ENCODE results near the gene CFI. TPM values are rescaled to one million over a fixed set of nuclear protein-coding genes. Genes with fewer than 3 reads are reported as not detected.

The CFI gene
- total RNA-seq, 2 donors from 2014 or later: 4.9 to 28.0 TPM

DNA sequence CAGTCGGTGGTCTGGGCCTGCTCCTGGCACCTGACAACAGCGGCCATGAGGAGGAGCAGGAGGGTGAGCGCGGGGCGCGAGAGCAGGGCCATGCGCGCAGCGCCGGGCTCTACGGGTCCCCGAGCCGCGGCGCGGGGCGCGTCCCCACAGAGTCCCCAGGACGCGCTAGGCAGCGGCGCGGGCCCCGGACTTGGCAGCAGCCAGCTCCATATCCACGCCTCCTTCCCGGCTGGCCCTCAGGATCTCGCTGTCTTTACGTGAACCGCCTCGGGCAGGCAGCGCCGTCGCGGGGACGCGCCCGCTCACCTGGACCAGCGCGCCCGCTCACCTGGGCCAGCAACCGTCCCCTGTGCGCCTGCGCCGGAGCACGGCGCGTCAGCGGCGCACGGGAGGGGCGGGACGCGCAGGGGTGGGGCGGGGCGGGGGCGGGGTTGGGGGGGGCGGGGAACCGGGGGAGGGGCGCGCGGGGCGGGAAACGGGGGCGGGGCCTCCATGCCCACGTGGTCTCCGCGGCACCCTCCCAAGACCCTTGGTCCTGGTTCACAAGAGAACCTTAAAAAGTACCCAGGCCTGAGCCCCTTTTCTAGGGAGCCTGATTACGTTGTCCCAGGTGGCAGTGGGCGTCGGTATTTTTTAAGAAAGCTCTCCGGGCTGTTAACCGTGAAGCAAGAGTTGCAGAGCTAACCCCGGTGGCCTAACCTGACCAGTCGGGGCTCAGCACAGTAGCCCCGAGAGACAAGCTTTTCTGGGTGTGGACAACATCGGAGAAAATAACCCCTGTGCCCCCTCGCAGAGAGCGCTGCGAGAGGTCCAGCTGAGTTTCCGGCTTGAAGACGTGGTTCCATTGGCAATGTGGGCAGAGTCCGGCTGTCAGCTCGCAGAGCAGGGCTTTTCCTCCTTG lies 71.8 kb downstream of the CFI start, which contains the start of gene PLA2G12A:
PLA2G12A (minus strand) TSS at position 353 of the 901 bp plus-strand sequence; CDS start at position 92, 261 bp downstream.
- peak within 1 kb of the TSS; percentile 87 for H3K27ac ChIP-seq
- no peaks in the 10 kb centered on the region for H3K27me3 ChIP-seq (replicated peaks; ENCODE audit: insufficient read depth)
- H3K4me1 ChIP-seq (replicated peaks): peaks cover 6% of the 10 kb centered on the region
- H3K4me3 ChIP-seq: peak within 1 kb of the TSS; percentile 71 to 75
- DNase-seq (ENCODE audit: low spot score): peak; percentile 91
- TF ChIP-seq, protein P1, sequence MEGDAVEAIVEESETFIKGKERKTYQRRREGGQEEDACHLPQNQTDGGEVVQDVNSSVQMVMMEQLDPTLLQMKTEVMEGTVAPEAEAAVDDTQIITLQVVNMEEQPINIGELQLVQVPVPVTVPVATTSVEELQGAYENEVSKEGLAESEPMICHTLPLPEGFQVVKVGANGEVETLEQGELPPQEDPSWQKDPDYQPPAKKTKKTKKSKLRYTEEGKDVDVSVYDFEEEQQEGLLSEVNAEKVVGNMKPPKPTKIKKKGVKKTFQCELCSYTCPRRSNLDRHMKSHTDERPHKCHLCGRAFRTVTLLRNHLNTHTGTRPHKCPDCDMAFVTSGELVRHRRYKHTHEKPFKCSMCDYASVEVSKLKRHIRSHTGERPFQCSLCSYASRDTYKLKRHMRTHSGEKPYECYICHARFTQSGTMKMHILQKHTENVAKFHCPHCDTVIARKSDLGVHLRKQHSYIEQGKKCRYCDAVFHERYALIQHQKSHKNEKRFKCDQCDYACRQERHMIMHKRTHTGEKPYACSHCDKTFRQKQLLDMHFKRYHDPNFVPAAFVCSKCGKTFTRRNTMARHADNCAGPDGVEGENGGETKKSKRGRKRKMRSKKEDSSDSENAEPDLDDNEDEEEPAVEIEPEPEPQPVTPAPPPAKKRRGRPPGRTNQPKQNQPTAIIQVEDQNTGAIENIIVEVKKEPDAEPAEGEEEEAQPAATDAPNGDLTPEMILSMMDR (IDR thresholded peaks at IDR 0.05): no peak
- TF ChIP-seq POLR2AphosphoS5 (IDR thresholded peaks at IDR 0.05): peak; percentile 42
- TF ChIP-seq POLR2A (IDR thresholded peaks at IDR 0.05): peak; percentile 89
- no peaks in the 10 kb centered on the region for H3K9me3 ChIP-seq
- WGBS: 0% methylated on average over 21 of the region's 83 CpGs
- no peaks in the 10 kb centered on the region for H3K36me3 ChIP-seq
- intact Hi-C loops (cut with DNase I): loop anchor here (5.0 kb wide), 1 partner anchor 82 kb away; no protein-coding TSS in a partner anchor

DNA sequence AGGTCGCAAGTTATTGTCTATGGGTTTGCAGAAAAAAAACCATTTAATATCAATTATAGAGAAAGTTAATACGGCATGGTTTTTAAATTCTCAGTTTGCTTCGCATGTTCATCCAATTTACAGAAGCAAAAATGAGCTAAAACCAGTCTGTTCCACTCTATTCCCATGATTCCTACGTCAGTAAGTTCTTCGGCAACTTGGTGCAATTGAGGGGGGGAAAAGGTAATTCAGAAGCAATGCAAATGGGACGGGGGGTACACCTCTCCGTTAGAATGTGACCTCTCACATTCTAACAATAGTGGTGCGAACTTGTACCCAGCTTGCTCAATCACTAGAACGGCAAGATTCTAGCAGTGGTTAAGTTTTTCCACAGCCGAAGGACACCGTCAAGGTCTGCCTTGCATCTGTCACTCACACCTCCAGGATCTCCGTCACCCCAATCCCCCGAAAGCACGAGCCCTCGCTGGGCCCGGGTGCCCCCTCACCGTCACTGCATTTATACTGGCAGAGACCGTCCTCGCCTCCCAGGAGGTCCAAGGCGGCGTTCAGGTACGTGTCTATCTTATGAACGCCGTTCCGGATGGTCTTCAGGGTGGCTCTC lies 72.6 kb downstream of the CFI start:
- DNase-seq (ENCODE audit: low spot score): no peak
- intact Hi-C loops (cut with DNase I): no loop called here
- H3K27ac ChIP-seq: peak overlapping the region; percentile 87

DNA sequence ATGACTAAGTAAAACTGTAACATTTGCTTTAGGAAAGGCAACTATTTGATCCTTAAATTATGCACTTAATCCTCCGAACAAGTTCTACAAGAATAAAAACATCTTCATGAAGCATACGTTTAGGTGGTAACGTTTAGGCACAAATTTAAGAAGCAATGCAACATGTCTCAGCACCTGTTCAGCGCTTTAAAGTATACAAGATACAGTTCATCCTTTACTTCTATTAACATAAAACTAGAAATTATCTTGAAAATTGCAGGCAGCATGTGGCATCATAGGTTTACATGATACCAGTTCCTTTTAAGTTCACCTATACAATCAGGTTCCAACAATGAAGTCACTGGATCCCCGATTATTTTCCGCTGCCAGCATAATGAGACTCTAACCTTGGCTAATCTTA lies 73.4 kb downstream of the CFI start:
- H3K36me3 ChIP-seq: no peaks in the 10 kb centered on the region
- peak overlapping the region in 1 of 2 donors; percentile 75 for H3K4me3 ChIP-seq
- no peaks in the 10 kb centered on the region for H3K27me3 ChIP-seq (replicated peaks; ENCODE audit: insufficient read depth)
- H3K4me1 ChIP-seq (replicated peaks): no peaks in the 10 kb centered on the region
- no peaks in the 10 kb centered on the region for H3K9me3 ChIP-seq
- no peak for DNase-seq (ENCODE audit: low spot score)
- TF ChIP-seq POLR2A (IDR thresholded peaks at IDR 0.05): no peak
- intact Hi-C loops (cut with DNase I): no loop called here
- H3K27ac ChIP-seq: peak overlapping the region; percentile 87
- WGBS: 53% methylated on average over 6 of the region's 6 CpGs

More for the DNA sequence above, 72.6 kb downstream of the CFI start:
- peaks cover 6% of the 10 kb centered on the region for H3K4me1 ChIP-seq (replicated peaks)
- no peaks in the 10 kb centered on the region for H3K27me3 ChIP-seq (replicated peaks; ENCODE audit: insufficient read depth)
- H3K4me3 ChIP-seq: peak overlapping the region; percentile 71 to 75
- TF ChIP-seq, protein P1 (IDR thresholded peaks at IDR 0.05): no peak
- no peak for TF ChIP-seq POLR2AphosphoS5 (IDR thresholded peaks at IDR 0.05)
- TF ChIP-seq POLR2A (IDR thresholded peaks at IDR 0.05): no peak
- H3K36me3 ChIP-seq: no peaks in the 10 kb centered on the region
- no peaks in the 10 kb centered on the region for H3K9me3 ChIP-seq
- WGBS: 3% methylated on average over 19 of the region's 25 CpGs

DNA sequence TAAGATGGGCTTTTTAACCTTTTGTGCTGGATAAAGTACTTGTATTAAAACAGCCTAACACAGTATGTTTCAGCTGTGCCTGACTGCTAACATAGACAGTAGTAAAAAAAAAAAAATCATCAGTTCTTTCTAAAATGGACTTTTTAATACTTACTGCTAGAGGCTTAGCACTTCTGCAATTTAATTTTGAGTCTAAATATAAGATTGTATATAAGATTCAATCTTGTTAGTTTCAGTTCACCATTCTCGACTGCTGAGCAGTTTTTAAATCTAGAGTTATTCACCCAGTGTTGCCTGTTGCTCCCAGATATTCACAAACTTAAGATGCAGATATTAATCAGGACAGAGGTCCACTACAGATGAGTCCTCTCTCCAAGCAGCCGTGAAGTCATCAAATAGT lies 78.7 kb downstream of the CFI start:
- Histone ChIP-seq H3K4me1 (replicated peaks) (no peaks in the 10 kb centered on the region), H3K4me3 (no peak overlapping the region), H3K36me3 (no peaks in the 10 kb centered on the region), H3K27me3 (replicated peaks; ENCODE audit: insufficient read depth) (no peaks in the 10 kb centered on the region), H3K9me3 (no peaks in the 10 kb centered on the region), H3K27ac (no peak overlapping the region)
- intact Hi-C loops (cut with DNase I): no loop called here
- WGBS: 87% methylated on average over 2 of the region's 2 CpGs
- no peak for TF ChIP-seq POLR2A (IDR thresholded peaks at IDR 0.05)
- no peak for TF ChIP-seq POLR2AphosphoS5 (IDR thresholded peaks at IDR 0.05)
- TF ChIP-seq, protein P1 (IDR thresholded peaks at IDR 0.05): no peak
- DNase-seq (ENCODE audit: low spot score): no peak

DNA sequence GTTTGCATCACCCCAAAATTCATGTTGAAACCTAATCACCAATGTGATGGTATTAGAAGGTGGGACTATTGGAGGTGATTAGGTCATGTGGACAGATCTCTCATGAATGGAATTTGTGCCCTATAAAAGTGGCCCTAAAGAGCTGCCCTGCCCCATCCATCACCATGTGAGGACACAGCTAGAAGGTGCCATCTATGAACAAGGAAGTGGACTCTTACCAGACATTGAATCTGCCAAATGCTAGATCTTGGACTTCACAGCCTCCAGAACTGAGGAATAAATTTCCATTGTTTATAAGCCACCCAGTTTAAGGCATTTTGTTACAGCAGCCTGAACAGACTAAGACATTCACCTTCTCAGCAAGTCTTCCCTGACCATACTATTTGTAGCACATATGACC lies 79.4 kb downstream of the CFI start:
- Histone ChIP-seq H3K9me3 (no peaks in the 10 kb centered on the region), H3K4me1 (replicated peaks) (no peaks in the 10 kb centered on the region), H3K4me3 (no peak overlapping the region), H3K36me3 (no peaks in the 10 kb centered on the region), H3K27me3 (replicated peaks; ENCODE audit: insufficient read depth) (no peaks in the 10 kb centered on the region), H3K27ac (no peak overlapping the region)
- TF ChIP-seq, protein P1 (IDR thresholded peaks at IDR 0.05): no peak
- TF ChIP-seq POLR2A (IDR thresholded peaks at IDR 0.05) (no peak), POLR2AphosphoS5 (IDR thresholded peaks at IDR 0.05) (no peak)
- intact Hi-C loops (cut with DNase I): no loop called here
- no peak for DNase-seq (ENCODE audit: low spot score)
